NCI-H2171 treated with DMSO at 0.1 percent for 48 hours (cell line): Measurements from ENCODE around the gene STAT5B.

Experiments
- DNase-seq: peaks from one replicate; lab custom pipeline; 2025; lab: John Stamatoyannopoulos, UW

STAT5B gene

GRCh38 chr17:42284566-42284965 lies 8.4 kb upstream of the STAT5B start:
- no peak for DNase-seq

GRCh38 chr17:42284024-42284369 lies 7.8 kb upstream of the STAT5B start:
- no peak for DNase-seq

GRCh38 chr17:42283241-42284023 lies 7.2 kb upstream of the STAT5B start:
- DNase-seq, result no peak

GRCh38 chr17:42282478-42283080 lies 6.4 kb upstream of the STAT5B start:
- no peak for DNase-seq

GRCh38 chr17:42281571-42282096 lies 5.4 kb upstream of the STAT5B start:
- peak; percentile 92 for DNase-seq

GRCh38 chr17:42279776-42280630 lies 3.8 kb upstream of the STAT5B start:
- no peak for DNase-seq

- no peak for DNase-seq
Observed at GRCh38 chr17:42277342-42277712, 1.1 kb upstream of the STAT5B start.

- DNase-seq, result no peak
Observed at GRCh38 chr17:42276609-42277341, 584 bp upstream of the STAT5B start.

- DNase-seq, result peak; percentile 69
Observed at GRCh38 chr17:42275527-42276358, 448 bp downstream of the STAT5B start.

- DNase-seq, result peak; percentile 58
Observed at GRCh38 chr17:42274812-42275526, 1.2 kb downstream of the STAT5B start.

- peak; percentile 43 for DNase-seq
Observed at GRCh38 chr17:42274253-42274542, 2.0 kb downstream of the STAT5B start.

GRCh38 chr17:42273474-42274252 lies 2.5 kb downstream of the STAT5B start:
- DNase-seq, result no peak

- DNase-seq, result no peak
Observed at GRCh38 chr17:42272162-42272907, 3.9 kb downstream of the STAT5B start.

- DNase-seq, result no peak
Observed at GRCh38 chr17:42271779-42272035, 4.5 kb downstream of the STAT5B start.

- no peak for DNase-seq
Observed at GRCh38 chr17:42271006-42271778, 5.0 kb downstream of the STAT5B start.

GRCh38 chr17:42270596-42270995 lies 5.6 kb downstream of the STAT5B start:
- no peak for DNase-seq

GRCh38 chr17:42270170-42270535 lies 6.0 kb downstream of the STAT5B start:
- no peak for DNase-seq

GRCh38 chr17:42268236-42268635 lies 8.0 kb downstream of the STAT5B start:
- DNase-seq, result no peak
